GM20000 (cell line): Measurements from ENCODE around the gene ADAMTSL5.
A peak's percentile ranks its signal among the peaks of the same experiment; 100 is the strongest.

Source experiments
- DNase-seq: peaks from one replicate; pipeline ENCODE4 v3.0.0; 2012; ENCODE audit warnings: low spot score
- CTCF ChIP-seq: IDR thresholded peaks from 2 replicates; pipeline ENCODE4 v1.5.1; 2012; ENCODE audit warnings: mild to moderate bottlenecking, control low read depth; ENCODE audit errors: extremely low read depth, missing control alignments

The ADAMTSL5 gene

GRCh38 chr19:1510442-1510806, 2.4 kb downstream of the ADAMTSL5 start:
- TF ChIP-seq CTCF = no peak
- DNase-seq = no peak

- DNase-seq = no peak
- TF ChIP-seq CTCF = no peak
Measured at GRCh38 chr19:1509602-1510441, 3.0 kb downstream of the ADAMTSL5 start.

GRCh38 chr19:1508507-1508856, 4.3 kb downstream of the ADAMTSL5 start:
- DNase-seq = no peak
- TF ChIP-seq CTCF = no peak

GRCh38 chr19:1507763-1508506, 4.9 kb downstream of the ADAMTSL5 start:
- DNase-seq = peak; percentile 98
- no peak for TF ChIP-seq CTCF

GRCh38 chr19:1507192-1507660, 5.6 kb downstream of the ADAMTSL5 start:
- no peak for TF ChIP-seq CTCF

GRCh38 chr19:1505991-1506881, 6.6 kb downstream of the ADAMTSL5 start:
- DNase-seq = no peak
- TF ChIP-seq CTCF = no peak

More at GRCh38 chr19:1507192-1507660, 5.6 kb downstream of the ADAMTSL5 start:
- DNase-seq = no peak
